Measurements from ENCODE around the gene TENM3.

Gene TENM3

GRCh38 chr4:182268966-182269365 lies 25.8 kb downstream of the TENM3 start:
- Mint-ChIP-seq H3K4me1 (ENCODE audit: low read depth in 2 of 2) (no peaks in the 10 kb centered on the region), H3K27me3 (no peaks in the 10 kb centered on the region), H3K4me3 (no peak overlapping the region), H3K9me3 (peaks cover 4 to 11% of the 10 kb centered on the region in 2 donors), H3K27ac (no peak overlapping the region), H3K36me3 (ENCODE audit: insufficient read depth) (no peaks in the 10 kb centered on the region)
- ATAC-seq (replicated peaks) (no peak), DNase-seq (no peak)

GRCh38 chr4:182271731-182272130 lies 28.5 kb downstream of the TENM3 start:
- H3K27ac Mint-ChIP-seq: no peak overlapping the region
- DNase-seq (no peak), ATAC-seq (replicated peaks) (no peak)
- no peak overlapping the region for H3K4me3 Mint-ChIP-seq
- peaks cover 6 to 13% of the 10 kb centered on the region in 2 donors for H3K9me3 Mint-ChIP-seq
- no peaks in the 10 kb centered on the region for H3K4me1 Mint-ChIP-seq (ENCODE audit: low read depth in 2 of 2)
- H3K27me3 Mint-ChIP-seq: no peaks in the 10 kb centered on the region
- H3K36me3 Mint-ChIP-seq (ENCODE audit: insufficient read depth): no peaks in the 10 kb centered on the region

GRCh38 chr4:182272151-182272550 lies 28.9 kb downstream of the TENM3 start:
- Mint-ChIP-seq H3K4me3 (no peak overlapping the region), H3K27me3 (no peaks in the 10 kb centered on the region), H3K9me3 (peaks cover 6 to 13% of the 10 kb centered on the region in 2 donors), H3K27ac (no peak overlapping the region), H3K36me3 (ENCODE audit: insufficient read depth) (no peaks in the 10 kb centered on the region), H3K4me1 (ENCODE audit: low read depth in 2 of 2) (no peaks in the 10 kb centered on the region)
- ATAC-seq (replicated peaks) (no peak), DNase-seq (no peak)

DNA sequence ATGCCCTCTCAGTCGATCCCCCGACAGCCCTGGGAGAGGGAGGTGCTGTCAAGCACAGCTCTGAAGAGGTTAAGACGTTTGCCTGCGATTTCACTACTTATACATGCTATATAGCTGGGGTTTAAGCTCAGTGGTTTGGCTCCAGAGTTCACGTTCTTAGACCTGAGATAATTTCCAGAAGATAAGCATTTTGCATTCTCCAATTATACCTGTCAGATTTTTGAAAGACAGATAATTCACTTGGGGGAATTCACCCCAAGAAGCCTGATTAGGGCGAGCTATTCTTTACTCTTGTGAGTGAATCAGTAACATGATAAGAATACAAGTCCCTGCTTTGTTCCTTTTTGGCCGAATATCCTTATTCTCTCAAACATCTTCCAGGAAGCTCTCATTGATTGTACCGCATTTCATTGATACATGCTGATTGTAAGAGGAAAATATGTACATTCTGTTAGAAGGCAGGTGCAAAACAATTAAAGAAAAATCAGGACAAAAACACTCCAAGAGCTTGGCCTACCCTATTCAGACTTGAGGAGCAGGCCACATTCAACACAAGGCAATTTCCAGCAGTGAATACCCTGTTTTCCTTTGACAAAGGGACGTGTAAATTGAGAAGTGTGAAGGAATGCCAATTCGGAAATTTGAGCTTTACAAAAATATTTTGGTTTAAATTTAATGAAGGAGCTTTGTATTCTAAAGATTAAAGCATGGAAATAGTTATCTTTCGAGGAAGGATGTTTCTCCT lies 30.2 kb downstream of the TENM3 start:
- H3K36me3 Mint-ChIP-seq (ENCODE audit: insufficient read depth): no peaks in the 10 kb centered on the region
- DNase-seq (no peak), ATAC-seq (replicated peaks) (no peak)
- no peaks in the 10 kb centered on the region for H3K4me1 Mint-ChIP-seq (ENCODE audit: low read depth in 2 of 2)
- no peak overlapping the region for H3K27ac Mint-ChIP-seq
- no peaks in the 10 kb centered on the region for H3K27me3 Mint-ChIP-seq
- H3K4me3 Mint-ChIP-seq: no peak overlapping the region
- H3K9me3 Mint-ChIP-seq: peaks cover 6 to 13% of the 10 kb centered on the region in 2 donors

DNA sequence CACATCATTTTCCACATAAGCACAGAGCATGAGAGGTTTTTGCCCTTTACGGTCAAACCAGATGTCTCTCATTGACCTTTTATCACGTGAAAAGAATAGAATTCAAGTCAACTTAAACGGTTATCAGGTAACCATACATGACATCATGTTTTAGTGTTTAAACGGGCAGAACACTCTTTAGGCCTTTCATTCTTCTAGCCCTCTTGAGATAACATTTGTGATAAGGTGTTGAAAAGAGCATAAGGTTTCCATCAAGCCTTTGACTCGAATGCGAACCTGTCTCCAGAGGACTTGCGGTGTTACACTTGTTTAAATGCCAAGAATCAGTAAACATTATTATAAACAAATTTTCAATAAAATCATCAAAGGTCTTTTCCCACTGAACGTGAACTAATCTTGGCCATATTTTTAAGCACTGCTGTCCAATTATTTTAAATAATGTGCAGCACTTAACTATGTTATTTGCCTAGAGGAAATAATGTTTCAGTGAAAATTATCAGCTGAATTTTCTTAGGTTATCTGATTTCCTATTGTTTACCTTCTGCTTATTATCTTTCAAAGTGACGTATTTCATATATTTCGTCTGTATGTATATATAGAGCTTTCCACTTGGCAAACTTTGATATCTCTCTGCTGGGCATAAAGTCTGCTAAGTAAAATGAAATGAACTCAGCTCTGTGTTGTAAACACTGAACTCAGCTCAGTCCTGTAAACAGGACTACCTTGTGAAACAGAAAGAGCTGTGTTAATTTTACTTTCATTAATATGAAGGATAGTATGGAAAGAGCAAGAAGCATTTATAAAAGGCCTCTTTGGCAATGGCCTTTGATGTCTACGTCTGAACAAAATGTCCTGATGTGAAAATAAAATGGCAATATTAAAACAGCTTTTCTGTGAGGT lies 33.3 kb downstream of the TENM3 start:
- no peak overlapping the region for H3K4me3 Mint-ChIP-seq
- H3K9me3 Mint-ChIP-seq: peaks cover 3 to 13% of the 10 kb centered on the region in 2 donors
- no peaks in the 10 kb centered on the region for H3K36me3 Mint-ChIP-seq (ENCODE audit: insufficient read depth)
- H3K27ac Mint-ChIP-seq: no peak overlapping the region
- no peak for ATAC-seq (replicated peaks)
- H3K27me3 Mint-ChIP-seq: no peaks in the 10 kb centered on the region
- DNase-seq: no peak
- H3K4me1 Mint-ChIP-seq (ENCODE audit: low read depth in 2 of 2): no peaks in the 10 kb centered on the region

GRCh38 chr4:182277377-182277776 lies 34.2 kb downstream of the TENM3 start:
- DNase-seq: no peak
- Mint-ChIP-seq H3K27me3 (no peaks in the 10 kb centered on the region), H3K9me3 (peaks cover 2 to 13% of the 10 kb centered on the region in 2 donors), H3K27ac (no peak overlapping the region), H3K4me3 (no peak overlapping the region), H3K4me1 (ENCODE audit: low read depth in 2 of 2) (no peaks in the 10 kb centered on the region), H3K36me3 (ENCODE audit: insufficient read depth) (no peaks in the 10 kb centered on the region)
- no peak for ATAC-seq (replicated peaks)

DNA sequence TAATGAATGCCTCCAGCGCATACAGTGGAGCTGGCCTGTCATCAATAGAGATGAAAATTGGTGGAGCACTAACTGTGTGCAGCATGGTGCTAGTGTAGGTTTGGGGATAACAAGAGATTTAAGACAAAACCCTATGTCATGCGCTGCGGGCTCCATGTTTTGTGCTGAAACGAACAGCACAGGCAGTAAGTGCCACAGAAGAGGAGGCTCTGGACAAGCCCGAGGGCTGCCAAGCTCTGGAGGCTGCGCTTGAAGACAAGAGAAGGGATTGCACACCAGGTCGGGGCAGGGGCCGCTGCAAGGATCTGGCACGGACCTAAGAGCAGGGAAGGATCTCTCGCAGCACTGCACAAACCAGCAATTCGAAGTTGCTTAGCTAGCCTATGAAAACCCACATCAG lies 35.5 kb downstream of the TENM3 start:
- H3K9me3 Mint-ChIP-seq: peaks cover 4 to 5% of the 10 kb centered on the region in 2 donors

DNA sequence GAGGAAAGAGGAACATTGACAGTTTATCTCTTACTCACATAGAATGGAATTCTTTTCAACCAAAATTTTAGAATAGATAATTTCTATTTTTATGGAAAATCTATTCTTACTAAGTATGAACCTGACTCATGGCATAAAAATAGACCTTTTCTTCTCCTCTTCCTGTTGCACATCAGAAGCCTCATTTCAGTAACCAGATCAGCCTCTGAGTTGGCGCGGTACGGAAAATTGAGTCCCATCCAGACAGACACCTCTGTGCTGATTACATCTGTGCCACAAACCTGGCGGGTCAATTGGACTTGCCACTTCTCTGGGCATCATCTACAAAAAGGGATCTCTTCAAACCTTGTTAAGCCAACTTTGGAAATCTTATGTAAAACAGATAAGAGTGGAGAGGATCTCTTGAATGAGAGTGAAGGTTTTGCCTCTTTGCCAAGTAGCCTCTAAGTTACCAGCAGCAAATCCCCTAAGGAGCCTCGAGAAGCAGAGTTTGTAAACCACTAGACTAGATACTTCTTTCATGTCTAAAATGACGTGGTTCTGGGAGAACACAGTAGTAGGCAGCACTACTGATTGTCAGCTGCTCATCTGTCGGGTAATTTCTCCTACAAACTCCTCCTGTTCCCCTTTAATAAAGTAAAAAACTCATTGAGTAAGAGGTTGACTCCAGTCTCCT lies 37.4 kb downstream of the TENM3 start:
- Mint-ChIP-seq H3K4me1 (ENCODE audit: low read depth in 2 of 2) (no peaks in the 10 kb centered on the region), H3K27ac (no peak overlapping the region), H3K9me3 (peaks cover 0 to 9% of the 10 kb centered on the region in 2 donors), H3K4me3 (no peak overlapping the region), H3K36me3 (ENCODE audit: insufficient read depth) (no peaks in the 10 kb centered on the region), H3K27me3 (no peaks in the 10 kb centered on the region)
- ATAC-seq (replicated peaks): no peak
- no peak for DNase-seq

More for the DNA sequence above, 35.5 kb downstream of the TENM3 start:
- no peak overlapping the region for H3K4me3 Mint-ChIP-seq
- H3K4me1 Mint-ChIP-seq (ENCODE audit: low read depth in 2 of 2): no peaks in the 10 kb centered on the region
- H3K27ac Mint-ChIP-seq: no peak overlapping the region
- DNase-seq (no peak), ATAC-seq (replicated peaks) (no peak)
- H3K36me3 Mint-ChIP-seq (ENCODE audit: insufficient read depth): no peaks in the 10 kb centered on the region
- no peaks in the 10 kb centered on the region for H3K27me3 Mint-ChIP-seq

DNA sequence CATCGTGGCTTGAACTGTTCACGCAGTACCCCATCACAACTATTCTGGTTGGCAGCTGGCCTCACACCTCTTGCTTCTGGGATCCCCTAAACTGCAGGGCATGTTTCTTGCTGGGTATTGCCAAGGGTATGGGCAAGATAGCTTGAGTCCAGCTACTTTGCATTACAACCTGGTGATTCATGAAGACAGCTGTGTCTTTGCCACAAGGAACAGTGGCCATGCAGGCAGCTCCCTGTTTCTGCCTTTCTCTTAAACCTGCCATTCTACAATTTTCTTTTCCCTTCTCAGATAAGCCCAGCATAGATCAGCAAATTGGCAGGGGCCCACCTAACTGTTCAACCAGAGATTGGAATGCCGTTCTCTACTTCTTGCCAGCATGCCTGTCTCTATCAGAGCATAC lies 42.8 kb downstream of the TENM3 start:
- Mint-ChIP-seq H3K4me1 (ENCODE audit: low read depth in 2 of 2) (no peaks in the 10 kb centered on the region), H3K4me3 (no peak overlapping the region), H3K27ac (no peak overlapping the region), H3K36me3 (ENCODE audit: insufficient read depth) (no peaks in the 10 kb centered on the region), H3K27me3 (no peaks in the 10 kb centered on the region), H3K9me3 (peaks cover 7 to 13% of the 10 kb centered on the region in 2 donors)
- DNase-seq (no peak), ATAC-seq (replicated peaks) (no peak)

GRCh38 chr4:182286931-182287330 lies 43.7 kb downstream of the TENM3 start:
- H3K4me3 Mint-ChIP-seq: no peak overlapping the region
- no peak overlapping the region for H3K27ac Mint-ChIP-seq
- ATAC-seq (replicated peaks) (no peak), DNase-seq (no peak)
- no peaks in the 10 kb centered on the region for H3K36me3 Mint-ChIP-seq (ENCODE audit: insufficient read depth)
- no peaks in the 10 kb centered on the region for H3K4me1 Mint-ChIP-seq (ENCODE audit: low read depth in 2 of 2)
- no peaks in the 10 kb centered on the region for H3K27me3 Mint-ChIP-seq
- peaks cover 7 to 13% of the 10 kb centered on the region in 2 donors for H3K9me3 Mint-ChIP-seq

- H3K9me3 Mint-ChIP-seq: peaks cover 7 to 12% of the 10 kb centered on the region in 2 donors
- ATAC-seq (replicated peaks): no peak
- H3K27ac Mint-ChIP-seq: no peak overlapping the region
- no peak for DNase-seq
- no peaks in the 10 kb centered on the region for H3K4me1 Mint-ChIP-seq (ENCODE audit: low read depth in 2 of 2)
- no peaks in the 10 kb centered on the region for H3K36me3 Mint-ChIP-seq (ENCODE audit: insufficient read depth)
- no peak overlapping the region for H3K4me3 Mint-ChIP-seq
- H3K27me3 Mint-ChIP-seq: no peaks in the 10 kb centered on the region
Observed at GRCh38 chr4:182288534-182288933, 45.3 kb downstream of the TENM3 start.

DNA sequence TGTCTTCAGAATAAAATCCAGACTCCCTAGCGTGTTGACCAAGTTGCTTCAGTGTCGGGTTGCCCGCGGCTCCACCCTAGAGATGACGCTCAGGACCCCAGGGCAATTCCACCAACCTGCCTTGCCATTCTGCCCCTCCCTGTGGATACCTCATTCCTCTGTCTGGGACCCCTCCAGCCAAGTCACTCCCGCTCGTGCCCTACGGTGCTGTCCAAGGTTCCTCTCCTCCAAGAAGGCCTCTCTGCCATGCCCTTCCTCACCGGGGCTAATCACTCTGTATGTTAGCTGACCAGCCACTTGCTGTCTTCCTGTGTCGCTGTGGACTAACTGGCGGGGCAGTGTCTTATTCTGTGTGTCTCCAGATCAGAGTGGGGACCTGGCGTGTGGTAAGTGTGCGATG lies 46.6 kb downstream of the TENM3 start:
- no peaks in the 10 kb centered on the region for H3K27me3 Mint-ChIP-seq
- ATAC-seq (replicated peaks) (no peak), DNase-seq (no peak)
- peaks cover 7 to 11% of the 10 kb centered on the region in 2 donors for H3K9me3 Mint-ChIP-seq
- H3K4me1 Mint-ChIP-seq (ENCODE audit: low read depth in 2 of 2): no peaks in the 10 kb centered on the region
- no peak overlapping the region for H3K27ac Mint-ChIP-seq
- H3K4me3 Mint-ChIP-seq: no peak overlapping the region
- H3K36me3 Mint-ChIP-seq (ENCODE audit: insufficient read depth): no peaks in the 10 kb centered on the region

DNA sequence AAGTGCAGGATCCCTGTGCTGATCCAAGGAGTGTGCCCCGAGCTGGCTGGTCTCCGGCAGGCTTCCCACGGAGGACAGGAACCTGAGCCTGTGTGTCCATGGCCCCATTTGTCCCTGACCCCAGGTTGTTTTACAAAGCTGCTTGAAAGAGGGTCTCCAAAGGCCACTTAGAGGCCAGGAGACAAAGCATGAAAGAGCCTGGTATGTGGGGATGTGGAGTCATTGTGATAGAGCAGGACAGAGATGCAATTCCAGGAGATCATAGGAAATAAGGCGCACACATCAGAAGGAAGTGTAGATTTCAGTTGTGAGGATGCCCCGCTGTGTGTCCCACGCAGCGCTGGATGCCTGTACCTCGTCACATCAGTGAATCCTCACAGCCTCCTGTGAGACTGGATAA lies 48.0 kb downstream of the TENM3 start:
- ATAC-seq (replicated peaks) (no peak), DNase-seq (no peak)
- Mint-ChIP-seq H3K4me1 (ENCODE audit: low read depth in 2 of 2) (no peaks in the 10 kb centered on the region), H3K4me3 (no peak overlapping the region), H3K27ac (no peak overlapping the region), H3K9me3 (peaks cover 3 to 7% of the 10 kb centered on the region in 2 donors), H3K36me3 (ENCODE audit: insufficient read depth) (no peaks in the 10 kb centered on the region), H3K27me3 (no peaks in the 10 kb centered on the region)
